HG03064 (cell line): ENCODE measurements around the gene AUTS2.

Source experiments
- ATAC-seq: cut with Tn5 transposase; IDR thresholded peaks from one replicate; pipeline ENCODE4 v1.9.1; 2021; ENCODE audit warnings: low read depth; ENCODE audit not compliant: unreplicated experiment

The AUTS2 gene

GRCh38 chr7:70134029-70134770 lies 535.9 kb downstream of the AUTS2 start:
- ATAC-seq, result no peak

GRCh38 chr7:70135656-70136055 lies 537.4 kb downstream of the AUTS2 start:
- ATAC-seq, result no peak

- ATAC-seq, result no peak
Measured at GRCh38 chr7:70137126-70137525, 538.9 kb downstream of the AUTS2 start.

GRCh38 chr7:70142247-70142932 lies 544.1 kb downstream of the AUTS2 start:
- ATAC-seq, result no peak

- no peak for ATAC-seq
Measured at GRCh38 chr7:70143075-70144044, 545.1 kb downstream of the AUTS2 start.

- no peak for ATAC-seq
Measured at GRCh38 chr7:70148997-70149396, 550.7 kb downstream of the AUTS2 start.

- no peak for ATAC-seq
Measured at GRCh38 chr7:70152313-70152712, 554.0 kb downstream of the AUTS2 start.

- no peak for ATAC-seq
Measured at GRCh38 chr7:70153933-70154332, 555.7 kb downstream of the AUTS2 start.

- no peak for ATAC-seq
Measured at GRCh38 chr7:70154521-70155180, 556.4 kb downstream of the AUTS2 start.

- no peak for ATAC-seq
Measured at GRCh38 chr7:70156057-70156456, 557.8 kb downstream of the AUTS2 start.

GRCh38 chr7:70159121-70159520 lies 560.8 kb downstream of the AUTS2 start:
- ATAC-seq, result no peak

GRCh38 chr7:70165477-70166170 lies 567.3 kb downstream of the AUTS2 start:
- no peak for ATAC-seq

GRCh38 chr7:70171369-70171920 lies 573.2 kb downstream of the AUTS2 start:
- ATAC-seq, result no peak

GRCh38 chr7:70177166-70177565 lies 578.9 kb downstream of the AUTS2 start:
- ATAC-seq, result no peak

- no peak for ATAC-seq
Measured at GRCh38 chr7:70178211-70178610, 579.9 kb downstream of the AUTS2 start.

GRCh38 chr7:70178787-70179186 lies 580.5 kb downstream of the AUTS2 start:
- no peak for ATAC-seq

GRCh38 chr7:70182521-70182920 lies 584.2 kb downstream of the AUTS2 start:
- no peak for ATAC-seq

GRCh38 chr7:70183278-70183677 lies 585.0 kb downstream of the AUTS2 start:
- no peak for ATAC-seq

- no peak for ATAC-seq
Measured at GRCh38 chr7:70188901-70189650, 590.8 kb downstream of the AUTS2 start.
